ENCODE measurements around the gene RAB3D.

DNA sequence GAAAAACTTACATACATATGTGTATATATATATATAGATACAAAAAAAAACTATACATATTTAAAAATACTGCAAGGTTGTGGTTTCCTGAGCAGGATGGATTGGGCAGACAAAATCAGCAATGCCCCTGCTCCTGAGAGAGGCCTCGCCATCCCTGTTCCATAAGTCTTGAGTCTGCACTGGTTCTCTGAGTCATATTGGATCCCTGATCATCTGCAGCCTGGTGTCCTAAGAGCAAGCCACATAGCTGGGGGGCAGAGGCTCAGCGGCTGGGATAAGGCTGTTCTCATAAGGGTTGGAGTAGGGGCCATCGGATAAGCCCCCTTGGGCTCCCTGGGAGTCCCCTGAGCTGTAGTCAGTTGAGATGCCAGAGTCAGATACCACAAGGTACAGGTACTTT is 38.3 kb upstream of the RAB3D start:
- TF ChIP-seq CTCF (conservative IDR thresholded peaks at IDR 0.05 in 1 of 2, IDR thresholded peaks at IDR 0.05 in 1 of 2; ENCODE audit: extremely low read depth in 1 of 2, insufficient read depth in 1 of 2, low read depth in 1 of 2, low read length in 2 of 2) (no peak), EZH2 (IDR thresholded peaks at IDR 0.05; ENCODE audit: borderline replicate concordance, low read length) (no peak)

Measured in mammary epithelial cell (primary cell).